HEK293 (cell line): ENCODE measurements around the gene DCST1.
A peak's percentile ranks its signal among the peaks of the same experiment; 100 is the strongest.

Source experiments
- CTCF ChIA-PET: fragments of 350-600 bp; formaldehyde crosslinking; extraction: SDS; loops from one replicate; lab custom pipeline; 2021; ENCODE audit warnings: antibody characterized with exemption; lab: Yijun Ruan, JAX
- POLR2A ChIA-PET: fragments of 300-600 bp; formaldehyde crosslinking; extraction: SDS; loops from one replicate; lab custom pipeline; 2020; ENCODE audit warnings: antibody characterized with exemption, inconsistent platforms; lab: Yijun Ruan, JAX
- H3K27ac ChIP-seq: fragments of 200-500 bp; sonication (Bioruptor generic); 2 replicates; pipeline ENCODE4 v1.5.1; 2014; ENCODE audit warnings: low read depth, low read length, control low read depth, inconsistent platforms; ENCODE audit errors: extremely low read depth
- H3K36me3 ChIP-seq, 2 experiments: fragments of 200-500 bp in 1 of 2; sonication (Bioruptor generic) in 1 of 2; 1 replicate in 1 of 2; 2 replicates in 1 of 2; pipeline ENCODE4 v1.5.1; 2014 to 2017; ENCODE audit warnings: inconsistent platforms in 2 of 2, low read length in 2 of 2; ENCODE audit not compliant: control insufficient read depth in 2 of 2, insufficient read depth in 1 of 2
- H3K4me1 ChIP-seq: fragments of 200-500 bp; sonication (Bioruptor generic); 2 replicates; pipeline ENCODE4 v1.5.1; 2014; ENCODE audit warnings: mild to moderate bottlenecking, low read length, inconsistent platforms; ENCODE audit not compliant: control insufficient read depth, insufficient read depth
- H3K4me3 ChIP-seq: 2 replicates; pipeline ENCODE4 v1.5.1; 2011; ENCODE audit warnings: low read depth, mild to moderate bottlenecking, control low read depth, low read length, moderate library complexity
- H3K9me3 ChIP-seq: fragments of 200-500 bp; sonication (Bioruptor generic); 2 replicates; pipeline ENCODE4 v1.5.1; 2014; ENCODE audit warnings: low read depth, low read length, inconsistent platforms; ENCODE audit not compliant: control insufficient read depth, insufficient read depth
- KLF10 ChIP-seq: fragments of 450-650 bp; IDR thresholded peaks from 2 replicates; pipeline ENCODE4 v1.5.1; 2018; ENCODE audit warnings: missing biosample characterization, mild to moderate bottlenecking, missing genetic modification characterization
- KLF17 ChIP-seq: fragments of 450-650 bp; formaldehyde crosslinking; IDR thresholded peaks from 2 replicates; pipeline ENCODE4 v1.5.1; 2016; ENCODE audit warnings: missing biosample characterization, missing genetic modification characterization
- KLF7 ChIP-seq: fragments of 450-650 bp; formaldehyde crosslinking; IDR thresholded peaks from 2 replicates; pipeline ENCODE4 v1.5.1; 2016; ENCODE audit warnings: missing biosample characterization, missing genetic modification characterization, borderline replicate concordance
- OSR2 ChIP-seq: fragments of 450-650 bp; formaldehyde crosslinking; IDR thresholded peaks from 2 replicates; pipeline ENCODE4 v1.5.1; 2016; ENCODE audit warnings: missing biosample characterization, missing genetic modification characterization
- SCRT2 ChIP-seq: fragments of 450-650 bp; formaldehyde crosslinking; IDR thresholded peaks from 2 replicates; pipeline ENCODE4 v1.5.1; 2016; ENCODE audit warnings: missing biosample characterization, missing genetic modification characterization
- SP3 ChIP-seq: fragments of 450-650 bp; formaldehyde crosslinking; IDR thresholded peaks from 2 replicates; pipeline ENCODE4 v1.5.1; 2016; ENCODE audit warnings: missing biosample characterization, missing genetic modification characterization
- TRIM28 ChIP-seq: IDR thresholded peaks from 2 replicates; pipeline ENCODE4 v1.6.1; 2011; ENCODE audit warnings: low read length, control low read depth, borderline replicate concordance
- ZBTB44 ChIP-seq: fragments of 450-650 bp; IDR thresholded peaks from 2 replicates; pipeline ENCODE4 v1.5.1; 2018; ENCODE audit warnings: missing biosample characterization, mild to moderate bottlenecking, missing genetic modification characterization
- ZEB2 ChIP-seq: fragments of 450-650 bp; formaldehyde crosslinking; IDR thresholded peaks from 2 replicates; pipeline ENCODE4 v1.5.1; 2016; ENCODE audit warnings: missing biosample characterization, missing genetic modification characterization
- ZNF155 ChIP-seq: fragments of 450-650 bp; formaldehyde crosslinking; IDR thresholded peaks from 2 replicates; pipeline ENCODE4 v1.5.1; 2016; ENCODE audit warnings: missing biosample characterization, missing genetic modification characterization
- ZNF157 ChIP-seq: fragments of 450-650 bp; formaldehyde crosslinking; IDR thresholded peaks from 2 replicates; pipeline ENCODE4 v1.5.1; 2016; ENCODE audit warnings: missing biosample characterization, missing genetic modification characterization
- ZNF169 ChIP-seq: fragments of 450-650 bp; formaldehyde crosslinking; IDR thresholded peaks from 2 replicates; pipeline ENCODE4 v1.5.1; 2016; ENCODE audit warnings: missing biosample characterization, missing genetic modification characterization
- ZNF18 ChIP-seq: fragments of 450-650 bp; formaldehyde crosslinking; IDR thresholded peaks from 2 replicates; pipeline ENCODE4 v1.5.1; 2016; ENCODE audit warnings: missing biosample characterization, missing genetic modification characterization
- ZNF2 ChIP-seq: fragments of 450-650 bp; formaldehyde crosslinking; IDR thresholded peaks from 2 replicates; pipeline ENCODE4 v1.5.1; 2016; ENCODE audit warnings: missing biosample characterization, missing genetic modification characterization
- ZNF202 ChIP-seq: fragments of 450-650 bp; formaldehyde crosslinking; IDR thresholded peaks from 2 replicates; pipeline ENCODE4 v1.5.1; 2016; ENCODE audit warnings: missing biosample characterization, missing genetic modification characterization, borderline replicate concordance
- ZNF223 ChIP-seq: fragments of 450-650 bp; formaldehyde crosslinking; IDR thresholded peaks from 2 replicates; pipeline ENCODE4 v1.5.1; 2016; ENCODE audit warnings: missing biosample characterization, missing genetic modification characterization
- ZNF26 ChIP-seq: fragments of 450-650 bp; formaldehyde crosslinking; IDR thresholded peaks from 2 replicates; pipeline ENCODE4 v1.5.1; 2016; ENCODE audit warnings: missing biosample characterization, missing genetic modification characterization
- ZNF280D ChIP-seq: fragments of 450-650 bp; formaldehyde crosslinking; IDR thresholded peaks from 2 replicates; pipeline ENCODE4 v1.5.1; 2016; ENCODE audit warnings: missing biosample characterization, missing genetic modification characterization
- ZNF324 ChIP-seq: fragments of 450-650 bp; formaldehyde crosslinking; IDR thresholded peaks from 2 replicates; pipeline ENCODE4 v1.5.1; 2016; ENCODE audit warnings: missing biosample characterization, missing genetic modification characterization
- ZNF341 ChIP-seq: fragments of 450-650 bp; formaldehyde crosslinking; IDR thresholded peaks from 2 replicates; pipeline ENCODE4; 2016; ENCODE audit warnings: low read depth, missing biosample characterization, missing genetic modification characterization
- ZNF398 ChIP-seq: fragments of 450-650 bp; formaldehyde crosslinking; IDR thresholded peaks from 2 replicates; pipeline ENCODE4 v1.5.1; 2017; ENCODE audit warnings: missing biosample characterization, missing genetic modification characterization
- ZNF501 ChIP-seq: fragments of 450-650 bp; formaldehyde crosslinking; IDR thresholded peaks from 2 replicates; pipeline ENCODE4 v1.5.1; 2016; ENCODE audit warnings: missing biosample characterization, missing genetic modification characterization
- ZNF624 ChIP-seq: fragments of 450-650 bp; formaldehyde crosslinking; IDR thresholded peaks from 2 replicates; pipeline ENCODE4 v1.5.1; 2017; ENCODE audit warnings: missing biosample characterization, missing genetic modification characterization
- ZNF660 ChIP-seq: fragments of 450-650 bp; IDR thresholded peaks from 2 replicates; pipeline ENCODE4 v1.5.1; 2018; ENCODE audit warnings: missing biosample characterization, mild to moderate bottlenecking, missing genetic modification characterization
- ZNF670 ChIP-seq: fragments of 450-650 bp; formaldehyde crosslinking; IDR thresholded peaks from 2 replicates; pipeline ENCODE4 v1.5.1; 2016; ENCODE audit warnings: missing biosample characterization, missing genetic modification characterization, low read depth
- ZSCAN30 ChIP-seq: fragments of 450-650 bp; IDR thresholded peaks from 2 replicates; pipeline ENCODE4 v1.5.1; 2018; ENCODE audit warnings: missing biosample characterization, mild to moderate bottlenecking, missing genetic modification characterization, moderate library complexity

Gene DCST1

GRCh38 chr1:155093911-155094621 lies 60.4 kb downstream of the DCST1 start:
- CTCF ChIA-PET: interaction anchor here (0.6 to 13.8 kb wide), 4 partner anchors 9 to 472 kb away, joined by 3 to 439 read pairs (median 3); partner anchors contain the start of genes KRTCAP2 and TRIM46
- TF ChIP-seq ZNF157 (tag by site-specific recombination) (no peak), ZNF341 (tag by site-specific recombination) (peak; percentile 54), ZNF2 (peak; percentile 56; the same call in 1 of the 2 replicates), ZNF155 (no peak), ZNF624 (tag by site-specific recombination) (no peak), ZNF501 (tag by site-specific recombination) (no peak), ZEB2 (tag by site-specific recombination) (peak; percentile 8), ZBTB44 (tag by site-specific recombination) (0 out of 2 replicates have a peak, but pooled peaks have one; percentile 44), OSR2 (0 out of 2 replicates have a peak, but pooled peaks have one; percentile 6), KLF7 (tag by site-specific recombination) (peak; percentile 58; the same call in 1 of the 2 replicates), ZNF223 (no peak), ZNF26 (tag by site-specific recombination) (no peak), KLF10 (tag by site-specific recombination) (peak; percentile 65; the same call in 1 of the 2 replicates), ZNF18 (tag by site-specific recombination) (peak; percentile 71; the same call in 1 of the 2 replicates), ZNF324 (tag by site-specific recombination) (0 out of 2 replicates have a peak, but pooled peaks have one; percentile 19), ZNF202 (tag by site-specific recombination) (no peak), ZNF280D (no peak), KLF17 (tag by site-specific recombination) (peak; percentile 95), ZNF169 (tag by site-specific recombination) (no peak), SCRT2 (tag by site-specific recombination) (no peak), ZNF660 (tag by site-specific recombination) (peak; percentile 38; the same call in 1 of the 2 replicates), SP3 (tag by site-specific recombination) (0 out of 2 replicates have a peak, but pooled peaks have one; percentile 5), ZSCAN30 (tag by site-specific recombination) (peak; percentile 27; the same call in 1 of the 2 replicates), ZNF398 (peak; percentile 92), TRIM28 (no peak), ZNF670 (no peak)

More at GRCh38 chr1:155093911-155094621, 60.4 kb downstream of the DCST1 start:
- peak overlapping the region; percentile 7; the same call in 1 of the 2 replicates for H3K27ac ChIP-seq
- peaks cover 4% of the 10 kb centered on the region; the same call in 1 of the 2 replicates for H3K4me1 ChIP-seq
- H3K36me3 ChIP-seq: no peaks in the 10 kb centered on the region
- H3K4me3 ChIP-seq: no peak overlapping the region
- H3K9me3 ChIP-seq: no peaks in the 10 kb centered on the region
- POLR2A ChIA-PET: interaction anchor here (0.6 to 1.9 kb wide), 2 partner anchors 43 to 73 kb away, joined by 3 to 7 read pairs; no protein-coding TSS in a partner anchor
